A549 (cell line): ENCODE measurements around the gene NKD1. TPM values are rescaled to one million over a fixed set of nuclear protein-coding genes. Genes with fewer than 3 reads are reported as not detected.

ENCODE experiments used
- ATAC-seq, 2 experiments: fragments of 200-7000 bp in 1 of 2; fragments of >200 bp in 1 of 2; cut with Nextera tagmentation in 1 of 2; cut with Tn5 transposase in 1 of 2; 3 replicates each; pipeline versions ENCODE4 v1.8.0 to v1.9.1; 2018 to 2020; ENCODE audit warnings: mild to moderate bottlenecking in 1 of 2, moderate library complexity in 1 of 2
- CTCF ChIA-PET: fragments of 300-600 bp; sonication (Branson Sonifier 250); formaldehyde crosslinking; extraction: SDS; loops from one replicate; lab custom pipeline; 2021; ENCODE audit warnings: antibody characterized with exemption, inconsistent platforms; lab: Yijun Ruan, JAX
- POLR2A ChIA-PET: fragments of 350-600 bp; formaldehyde crosslinking; extraction: SDS; loops from one replicate; lab custom pipeline; 2021; ENCODE audit warnings: antibody characterized with exemption, inconsistent platforms; lab: Yijun Ruan, JAX
- DNase-seq, 2 experiments: peaks; one replicate each; pipeline versions ENCODE4 v3.0.0 to v3.0.0-alpha.2; 2011 to 2016; ENCODE audit warnings: low read depth in 1 of 2, low spot score in 1 of 2
- FAIRE-seq: peaks from 2 replicates; lab custom pipeline; 2011; peaks lifted over from hg19 to GRCh38; lab: Jason Lieb, UNC
- H3K27ac ChIP-seq, 2 experiments: fragments of >200 bp; sonication (Bioruptor Twin); formaldehyde crosslinking; 3 replicates each; pipeline ENCODE4 v1.5.1; 2016 to 2017
- H3K4me1 ChIP-seq: fragments of >200 bp; sonication (Bioruptor Twin); formaldehyde crosslinking; 3 replicates; pipeline ENCODE4 v1.6.1; 2016
- H3K4me2 ChIP-seq: fragments of >200 bp; sonication (Bioruptor Twin); formaldehyde crosslinking; 3 replicates; pipeline ENCODE4 v1.6.1; 2016
- H3K4me3 ChIP-seq: fragments of >200 bp; sonication (Bioruptor Twin); formaldehyde crosslinking; 3 replicates; pipeline ENCODE4 v1.5.1; 2016
- H3K9me3 ChIP-seq: fragments of >200 bp; sonication (Bioruptor Twin); formaldehyde crosslinking; 3 replicates; pipeline ENCODE4 v1.6.1; 2016
- BHLHE40 ChIP-seq: IDR thresholded peaks from 2 replicates; pipeline ENCODE4 v1.6.1; 2012; ENCODE audit warnings: low read depth, low read length, inconsistent platforms
- CHD2 ChIP-seq: fragments of 150-350 bp; IDR thresholded peaks from 2 replicates; pipeline ENCODE4 v1.6.1; 2014; ENCODE audit warnings: low read length; ENCODE audit not compliant: partially characterized antibody
- EP300 ChIP-seq, 2 experiments: fragments of >200 bp; sonication (Bioruptor Twin); formaldehyde crosslinking; IDR thresholded peaks; 2 replicates in 1 of 2; 3 replicates in 1 of 2; pipeline ENCODE4 v1.6.1; 2016 to 2017
- HOXB5 ChIP-seq: fragments of 250-450 bp; sonication (Bioruptor Pico); IDR thresholded peaks from 2 replicates; pipeline ENCODE4 v1.5.0; 2020; ENCODE audit warnings: mild to moderate bottlenecking, moderate library complexity
- JUN ChIP-seq, 2 experiments: fragments of >200 bp; sonication (Bioruptor Twin); formaldehyde crosslinking; IDR thresholded peaks; 2 replicates in 1 of 2; 3 replicates in 1 of 2; pipeline ENCODE4 v1.6.1; 2016 to 2017
- JUNB ChIP-seq: fragments of >200 bp; sonication (Bioruptor Twin); formaldehyde crosslinking; IDR thresholded peaks from 2 replicates; pipeline ENCODE4 v1.6.1; 2016
- KDM1A ChIP-seq: fragments of 200-600 bp; sonication (generic); IDR thresholded peaks from 2 replicates; pipeline ENCODE4 v1.6.1; 2016; ENCODE audit warnings: low read depth, mild to moderate bottlenecking
- KDM5A ChIP-seq: fragments of 200-600 bp; sonication (generic); IDR thresholded peaks from 2 replicates; pipeline ENCODE4 v1.6.1; 2016; ENCODE audit warnings: antibody characterized with exemption, mild to moderate bottlenecking
- MAFK ChIP-seq: fragments of 450-650 bp; IDR thresholded peaks from 2 replicates; pipeline ENCODE4 v1.6.1; 2014; ENCODE audit not compliant: partially characterized antibody
- PHF8 ChIP-seq: fragments of 200-600 bp; sonication (generic); IDR thresholded peaks from 2 replicates; pipeline ENCODE4 v1.6.1; 2016; ENCODE audit warnings: low read depth, mild to moderate bottlenecking, antibody characterized with exemption, moderate library complexity, borderline replicate concordance
- POLR2A ChIP-seq: IDR thresholded peaks from 2 replicates; pipeline ENCODE4 v1.6.1; 2012; ENCODE audit warnings: mild to moderate bottlenecking, low read length
- RAD21 ChIP-seq, 2 experiments: fragments of >200 bp in 1 of 2; sonication (Bioruptor Twin) in 1 of 2; formaldehyde crosslinking in 1 of 2; IDR thresholded peaks in 1 of 2; conservative IDR thresholded peaks in 1 of 2; 2 replicates in 1 of 2; 3 replicates in 1 of 2; pipeline ENCODE4 v1.6.1; 2012 to 2018; ENCODE audit warnings: inconsistent platforms in 1 of 2
- SMC3 ChIP-seq: fragments of >200 bp; sonication (Bioruptor Twin); formaldehyde crosslinking; IDR thresholded peaks from 3 replicates; pipeline ENCODE4 v1.6.1; 2018; ENCODE audit warnings: inconsistent platforms
- SREBF2 ChIP-seq: fragments of 450-650 bp; IDR thresholded peaks from 2 replicates; pipeline ENCODE4 v1.6.1; 2014; ENCODE audit warnings: mild to moderate bottlenecking, moderate library complexity
- TFCP2L1 ChIP-seq: fragments of 250-450 bp; sonication (Bioruptor Pico); IDR thresholded peaks from 2 replicates; pipeline ENCODE4 v1.5.0; 2021; ENCODE audit warnings: mild to moderate bottlenecking
- TP53 ChIP-seq: fragments of 250-450 bp; sonication (Bioruptor Pico); IDR thresholded peaks from 2 replicates; pipeline ENCODE4 v1.5.0; 2021; ENCODE audit warnings: mild to moderate bottlenecking, moderate library complexity
- ZC3H11A ChIP-seq: fragments of 450-650 bp; IDR thresholded peaks from 2 replicates; pipeline ENCODE4 v1.6.1; 2014; ENCODE audit warnings: antibody characterized with exemption, mild to moderate bottlenecking
- WGBS: methylation state at CpG from one replicate; pipeline ENCODE4 v1.1.6; 2017; ENCODE audit errors: missing lambda C conversion rate; 5-methylcytosine and 5-hydroxymethylcytosine counted together
- polyA plus RNA-seq, 4 experiments: library from polyadenylated mRNA; depleted of rRNA in 3 of 4; stranded (reverse); fragments of >200 nt; fragmentation: RNase III in 1 of 4; extraction: RNeasy Plus Mini Kit Qiagen cat#74134 plus additional on column Dnase treatment in 1 of 4; gene quantifications; 2 replicates in 3 of 4; 3 replicates in 1 of 4; pipeline ENCODE4 v1.2.3, GENCODE V29; 2011 to 2017
- TF ChIP-seq, protein P1 (sequence below): fragments of >200 bp; sonication (Bioruptor Twin); formaldehyde crosslinking; IDR thresholded peaks from 3 replicates; pipeline ENCODE4 v1.5.1; 2016
- TF ChIP-seq, protein P2 (sequence below): fragments of >200 bp; sonication (Bioruptor Twin); formaldehyde crosslinking; IDR thresholded peaks from 2 replicates; pipeline ENCODE4 v1.6.1; 2016
- TF ChIP-seq, protein P3 (sequence below): IDR thresholded peaks from 2 replicates; pipeline ENCODE4 v1.6.1; 2012
- TF ChIP-seq, protein P4 (sequence below): fragments of >200 bp; sonication (Bioruptor Twin); formaldehyde crosslinking; IDR thresholded peaks from 3 replicates; pipeline ENCODE4 v1.6.1; 2016

The NKD1 gene
- polyA plus RNA-seq, 2 of the 4 experiments (the other 2 are of a cell fraction) = 0.10 to 0.19 TPM

DNA sequence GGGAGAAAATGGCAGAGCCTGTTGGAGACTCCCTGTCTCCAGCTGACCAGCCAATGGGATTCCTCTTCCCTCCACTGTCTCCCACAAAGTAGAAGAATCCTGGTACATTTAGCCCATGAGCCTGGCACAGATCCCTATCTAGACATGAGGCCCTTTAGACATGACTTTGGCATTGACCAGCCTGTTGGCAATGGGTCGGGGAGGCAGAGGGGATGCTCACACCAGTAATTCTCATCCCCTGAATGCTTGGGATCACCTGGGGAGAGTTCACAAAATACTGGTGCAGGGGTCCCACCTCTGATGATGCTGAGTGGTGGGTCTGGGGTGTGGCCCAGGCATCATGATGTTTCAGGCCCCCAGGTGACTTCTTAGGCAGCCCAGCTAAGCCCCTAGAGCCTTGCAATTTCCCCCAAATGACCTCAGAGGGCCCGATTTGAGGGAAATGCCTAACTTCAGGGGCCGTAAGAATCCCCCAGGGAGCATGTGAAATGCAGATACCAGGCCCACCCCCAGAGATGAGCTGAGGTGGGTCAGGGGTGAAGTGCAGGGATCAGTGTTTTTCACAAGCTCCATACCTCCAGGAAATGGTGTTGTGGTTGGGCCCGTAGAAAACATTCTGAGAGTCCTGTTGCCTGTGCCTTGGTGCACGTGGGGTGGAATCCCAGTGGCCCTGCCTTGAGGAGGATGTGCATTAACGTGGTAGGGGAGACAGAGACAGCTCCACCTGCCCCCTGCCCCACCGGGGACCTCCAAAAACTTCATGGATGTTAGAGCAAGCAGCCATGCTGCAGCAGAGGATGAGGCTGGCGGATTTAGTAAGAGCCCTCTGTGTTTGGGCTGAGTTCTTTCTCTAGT, 90.8 kb downstream of the NKD1 start:
- ChIA-PET POLR2A (no interaction called here), CTCF (interaction anchor here (0.6 to 1.5 kb wide), 2 partner anchors 27 to 353 kb away, joined by 3 to 5 read pairs; no protein-coding TSS in a partner anchor)
- no peak for DNase-seq
- Histone ChIP-seq H3K9me3 (no peaks in the 10 kb centered on the region), H3K4me3 (no peak overlapping the region), H3K27ac (no peak overlapping the region), H3K4me2 (no peak overlapping the region), H3K4me1 (no peaks in the 10 kb centered on the region)
- ATAC-seq = no peak
- no peak for TF ChIP-seq JUNB
- TF ChIP-seq KDM5A = no peak
- TF ChIP-seq ZC3H11A = no peak
- TF ChIP-seq, protein P1, sequence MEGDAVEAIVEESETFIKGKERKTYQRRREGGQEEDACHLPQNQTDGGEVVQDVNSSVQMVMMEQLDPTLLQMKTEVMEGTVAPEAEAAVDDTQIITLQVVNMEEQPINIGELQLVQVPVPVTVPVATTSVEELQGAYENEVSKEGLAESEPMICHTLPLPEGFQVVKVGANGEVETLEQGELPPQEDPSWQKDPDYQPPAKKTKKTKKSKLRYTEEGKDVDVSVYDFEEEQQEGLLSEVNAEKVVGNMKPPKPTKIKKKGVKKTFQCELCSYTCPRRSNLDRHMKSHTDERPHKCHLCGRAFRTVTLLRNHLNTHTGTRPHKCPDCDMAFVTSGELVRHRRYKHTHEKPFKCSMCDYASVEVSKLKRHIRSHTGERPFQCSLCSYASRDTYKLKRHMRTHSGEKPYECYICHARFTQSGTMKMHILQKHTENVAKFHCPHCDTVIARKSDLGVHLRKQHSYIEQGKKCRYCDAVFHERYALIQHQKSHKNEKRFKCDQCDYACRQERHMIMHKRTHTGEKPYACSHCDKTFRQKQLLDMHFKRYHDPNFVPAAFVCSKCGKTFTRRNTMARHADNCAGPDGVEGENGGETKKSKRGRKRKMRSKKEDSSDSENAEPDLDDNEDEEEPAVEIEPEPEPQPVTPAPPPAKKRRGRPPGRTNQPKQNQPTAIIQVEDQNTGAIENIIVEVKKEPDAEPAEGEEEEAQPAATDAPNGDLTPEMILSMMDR = no peak
- no peak for TF ChIP-seq CHD2
- no peak for TF ChIP-seq BHLHE40
- TF ChIP-seq, protein P2, sequence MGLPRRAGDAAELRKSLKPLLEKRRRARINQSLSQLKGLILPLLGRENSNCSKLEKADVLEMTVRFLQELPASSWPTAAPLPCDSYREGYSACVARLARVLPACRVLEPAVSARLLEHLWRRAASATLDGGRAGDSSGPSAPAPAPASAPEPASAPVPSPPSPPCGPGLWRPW = no peak
- no peak for TF ChIP-seq KDM1A
- TF ChIP-seq TP53 = no peak
- TF ChIP-seq SMC3 = no peak
- no peak for TF ChIP-seq MAFK
- TF ChIP-seq, protein P3, sequence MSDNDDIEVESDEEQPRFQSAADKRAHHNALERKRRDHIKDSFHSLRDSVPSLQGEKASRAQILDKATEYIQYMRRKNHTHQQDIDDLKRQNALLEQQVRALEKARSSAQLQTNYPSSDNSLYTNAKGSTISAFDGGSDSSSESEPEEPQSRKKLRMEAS = no peak
- TF ChIP-seq, protein P4, sequence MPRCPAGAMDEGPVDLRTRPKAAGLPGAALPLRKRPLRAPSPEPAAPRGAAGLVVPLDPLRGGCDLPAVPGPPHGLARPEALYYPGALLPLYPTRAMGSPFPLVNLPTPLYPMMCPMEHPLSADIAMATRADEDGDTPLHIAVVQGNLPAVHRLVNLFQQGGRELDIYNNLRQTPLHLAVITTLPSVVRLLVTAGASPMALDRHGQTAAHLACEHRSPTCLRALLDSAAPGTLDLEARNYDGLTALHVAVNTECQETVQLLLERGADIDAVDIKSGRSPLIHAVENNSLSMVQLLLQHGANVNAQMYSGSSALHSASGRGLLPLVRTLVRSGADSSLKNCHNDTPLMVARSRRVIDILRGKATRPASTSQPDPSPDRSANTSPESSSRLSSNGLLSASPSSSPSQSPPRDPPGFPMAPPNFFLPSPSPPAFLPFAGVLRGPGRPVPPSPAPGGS = no peak
- no peak for TF ChIP-seq PHF8
- TF ChIP-seq POLR2A = no peak
- TF ChIP-seq RAD21 (conservative IDR thresholded peaks at IDR 0.05 in 1 of 2, IDR thresholded peaks at IDR 0.05 in 1 of 2) = no peak
- no peak for TF ChIP-seq SREBF2
- no peak for TF ChIP-seq JUN (IDR thresholded peaks at IDR 0.05)
- FAIRE-seq = no peak
- 27% methylated on average over 6 of the region's 8 CpGs for WGBS

DNA sequence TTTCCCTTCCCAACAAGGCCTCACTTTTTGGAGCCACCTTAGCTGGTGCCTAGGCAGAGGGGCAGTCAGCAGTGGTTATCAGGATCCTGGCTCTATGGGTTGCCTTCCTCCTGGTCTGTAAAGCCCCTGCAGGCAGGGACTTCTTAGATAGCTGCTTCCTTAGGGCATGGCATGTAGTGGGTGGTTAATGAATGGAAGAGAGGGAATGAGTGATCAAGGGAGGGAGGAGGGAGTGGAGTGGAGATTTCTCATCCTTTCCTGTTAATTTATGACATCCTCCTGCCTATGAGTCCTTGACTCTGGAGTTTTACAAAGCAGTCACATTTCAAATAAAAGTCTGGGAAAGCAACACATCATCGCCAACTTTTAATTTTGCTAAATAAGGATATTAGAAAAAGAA, 92.2 kb downstream of the NKD1 start:
- TF ChIP-seq TFCP2L1 (CRISPR knock-in tag) (no peak), HOXB5 (no peak), EP300 (IDR thresholded peaks at IDR 0.05) (no peak), JUN (IDR thresholded peaks at IDR 0.05) (no peak), JUNB (no peak)
- TF ChIP-seq, protein P3 = no peak
- TF ChIP-seq, protein P2 = no peak
- ChIA-PET POLR2A (no interaction called here), CTCF (interaction anchor here (1.5 to 2.4 kb wide), 2 partner anchors 25 kb away, joined by 5 to 14 read pairs; no protein-coding TSS in a partner anchor)
- no peaks in the 10 kb centered on the region for H3K4me1 ChIP-seq
- H3K4me2 ChIP-seq = no peak overlapping the region
- H3K9me3 ChIP-seq = no peaks in the 10 kb centered on the region
- DNase-seq (no peak), FAIRE-seq (no peak), ATAC-seq (no peak)
- no peak overlapping the region for H3K4me3 ChIP-seq
- WGBS = 90% methylated on average over 1 of the region's 1 CpG
- H3K27ac ChIP-seq = no peak overlapping the region
